ENCODE data around the gene VARS1. TPM values are rescaled to one million over a fixed set of nuclear protein-coding genes. Genes with fewer than 3 reads are reported as not detected.
A peak's percentile ranks its signal among the peaks of the same experiment; 100 is the strongest.

Gene VARS1
- total and polyA plus RNA-seq, 2 experiments from 2014 or later = 49.7 to 51.5 TPM

- Histone ChIP-seq H3K9me3 (ENCODE audit: low read depth) (no peaks in the 10 kb centered on the region), H3K36me3 (no peaks in the 10 kb centered on the region), H3K4me1 (ENCODE audit: low read depth) (peaks cover 5% of the 10 kb centered on the region), H3K4me3 (no peak within 1 kb of the TSS), H3K27ac (no peak within 1 kb of the TSS), H3K27me3 (no peaks in the 10 kb centered on the region)
- no peak for DNase-seq (ENCODE audit: low read depth in 1 of 2, low spot score in 1 of 2)
- TF ChIP-seq, protein P1, sequence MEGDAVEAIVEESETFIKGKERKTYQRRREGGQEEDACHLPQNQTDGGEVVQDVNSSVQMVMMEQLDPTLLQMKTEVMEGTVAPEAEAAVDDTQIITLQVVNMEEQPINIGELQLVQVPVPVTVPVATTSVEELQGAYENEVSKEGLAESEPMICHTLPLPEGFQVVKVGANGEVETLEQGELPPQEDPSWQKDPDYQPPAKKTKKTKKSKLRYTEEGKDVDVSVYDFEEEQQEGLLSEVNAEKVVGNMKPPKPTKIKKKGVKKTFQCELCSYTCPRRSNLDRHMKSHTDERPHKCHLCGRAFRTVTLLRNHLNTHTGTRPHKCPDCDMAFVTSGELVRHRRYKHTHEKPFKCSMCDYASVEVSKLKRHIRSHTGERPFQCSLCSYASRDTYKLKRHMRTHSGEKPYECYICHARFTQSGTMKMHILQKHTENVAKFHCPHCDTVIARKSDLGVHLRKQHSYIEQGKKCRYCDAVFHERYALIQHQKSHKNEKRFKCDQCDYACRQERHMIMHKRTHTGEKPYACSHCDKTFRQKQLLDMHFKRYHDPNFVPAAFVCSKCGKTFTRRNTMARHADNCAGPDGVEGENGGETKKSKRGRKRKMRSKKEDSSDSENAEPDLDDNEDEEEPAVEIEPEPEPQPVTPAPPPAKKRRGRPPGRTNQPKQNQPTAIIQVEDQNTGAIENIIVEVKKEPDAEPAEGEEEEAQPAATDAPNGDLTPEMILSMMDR (IDR thresholded peaks at IDR 0.05; ENCODE audit: low read depth, low read length) = no peak
Measured at GRCh38 chr6:31762356-31762755, 33.2 kb downstream of the VARS1 start, which contains the start of gene SAPCD1. TSS of gene SAPCD1 (plus strand) at chr6:31762656. CDS start at chr6:31763055, 399 bp downstream.

GRCh38 chr6:31761343-31761742 is 34.2 kb downstream of the VARS1 start:
- Histone ChIP-seq H3K4me1 (ENCODE audit: low read depth) (peaks cover 5% of the 10 kb centered on the region), H3K4me3 (no peak overlapping the region), H3K27ac (no peak overlapping the region), H3K36me3 (no peaks in the 10 kb centered on the region), H3K27me3 (no peaks in the 10 kb centered on the region), H3K9me3 (ENCODE audit: low read depth) (no peaks in the 10 kb centered on the region)
- TF ChIP-seq, protein P1 (IDR thresholded peaks at IDR 0.05; ENCODE audit: low read depth, low read length) = no peak
- DNase-seq (ENCODE audit: low read depth in 1 of 2, low spot score in 1 of 2) = no peak

- H3K27ac ChIP-seq = no peak overlapping the region
- peaks cover 5% of the 10 kb centered on the region for H3K4me1 ChIP-seq (ENCODE audit: low read depth)
- DNase-seq (ENCODE audit: low read depth in 1 of 2, low spot score in 1 of 2) = no peak
- TF ChIP-seq, protein P1 (IDR thresholded peaks at IDR 0.05; ENCODE audit: low read depth, low read length) = no peak
- no peaks in the 10 kb centered on the region for H3K27me3 ChIP-seq
- no peak overlapping the region for H3K4me3 ChIP-seq
- H3K9me3 ChIP-seq (ENCODE audit: low read depth) = no peaks in the 10 kb centered on the region
- H3K36me3 ChIP-seq = no peaks in the 10 kb centered on the region
Measured at GRCh38 chr6:31760790-31761189, 34.8 kb downstream of the VARS1 start.

- Histone ChIP-seq H3K36me3 (no peaks in the 10 kb centered on the region), H3K27me3 (no peaks in the 10 kb centered on the region), H3K4me1 (ENCODE audit: low read depth) (peaks cover under 1% of the 10 kb centered on the region), H3K27ac (no peak overlapping the region), H3K9me3 (ENCODE audit: low read depth) (no peaks in the 10 kb centered on the region), H3K4me3 (no peak overlapping the region)
- TF ChIP-seq, protein P1 (IDR thresholded peaks at IDR 0.05; ENCODE audit: low read depth, low read length) = no peak
- no peak for DNase-seq (ENCODE audit: low read depth in 1 of 2, low spot score in 1 of 2)
Measured at GRCh38 chr6:31758281-31758680, 37.3 kb downstream of the VARS1 start.

DNA sequence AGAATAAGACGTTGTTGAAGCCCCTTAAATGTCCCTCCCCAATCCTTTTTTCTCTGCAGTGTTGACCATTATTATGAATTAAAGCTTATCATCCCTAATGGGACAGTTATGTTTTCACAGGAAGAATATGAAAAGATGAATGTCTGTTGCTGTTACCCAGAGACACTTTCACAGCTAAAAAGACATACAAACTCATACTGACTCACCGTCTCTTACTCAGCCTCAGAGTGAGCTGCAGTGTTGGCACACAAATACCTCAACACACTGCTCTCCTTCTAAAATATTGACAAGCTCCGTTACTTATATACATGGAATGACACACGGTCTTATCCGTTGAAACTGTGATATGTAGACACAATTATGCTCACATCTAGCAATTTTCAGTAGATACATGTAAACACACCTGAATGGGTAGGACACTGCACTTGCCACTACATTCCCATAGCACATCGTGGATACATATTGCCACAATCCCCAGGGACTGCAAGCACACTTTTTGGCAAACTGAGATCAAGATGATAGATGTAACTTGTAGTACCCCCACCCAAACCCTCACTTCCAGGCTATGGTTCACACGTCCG is 42.7 kb downstream of the VARS1 start:
- no peaks in the 10 kb centered on the region for H3K27me3 ChIP-seq
- TF ChIP-seq, protein P1 (IDR thresholded peaks at IDR 0.05; ENCODE audit: low read depth, low read length) = no peak
- DNase-seq (ENCODE audit: low read depth in 1 of 2, low spot score in 1 of 2) = peak in 1 of 2 donors; percentile 46
- H3K27ac ChIP-seq = no peak overlapping the region
- no peaks in the 10 kb centered on the region for H3K9me3 ChIP-seq (ENCODE audit: low read depth)
- no peak overlapping the region for H3K4me3 ChIP-seq
- H3K4me1 ChIP-seq (ENCODE audit: low read depth) = no peaks in the 10 kb centered on the region
- H3K36me3 ChIP-seq = no peaks in the 10 kb centered on the region
